ENCODE results near the gene CDHR2. TPM values are rescaled to one million over a fixed set of nuclear protein-coding genes. Genes with fewer than 3 reads are reported as not detected.

The CDHR2 gene
- total RNA-seq, 1 experiment from 2014 or later, result not detected

- Histone ChIP-seq H3K36me3 (no peaks in the 10 kb centered on the region), H3K4me1 (peaks cover 5% of the 10 kb centered on the region; the same call in 1 of the 2 replicates), H3K27ac (no peak overlapping the region), H3K27me3 (peaks cover 11% of the 10 kb centered on the region; the same call in 1 of the 2 replicates), H3K9me3 (replicated peaks) (no peaks in the 10 kb centered on the region), H3K4me3 (no peak overlapping the region)
- DNase-seq, result no peak
Observed at GRCh38 chr5:176557846-176558245, 8.7 kb downstream of the CDHR2 start.

GRCh38 chr5:176559683-176560082, 10.5 kb downstream of the CDHR2 start:
- no peak overlapping the region for H3K4me3 ChIP-seq
- H3K4me1 ChIP-seq, result peaks cover 5% of the 10 kb centered on the region
- no peak overlapping the region for H3K27ac ChIP-seq
- no peaks in the 10 kb centered on the region for H3K9me3 ChIP-seq (replicated peaks)
- H3K27me3 ChIP-seq, result peaks cover 5% of the 10 kb centered on the region; the same call in 1 of the 2 replicates
- H3K36me3 ChIP-seq, result no peaks in the 10 kb centered on the region
- DNase-seq, result no peak

DNA sequence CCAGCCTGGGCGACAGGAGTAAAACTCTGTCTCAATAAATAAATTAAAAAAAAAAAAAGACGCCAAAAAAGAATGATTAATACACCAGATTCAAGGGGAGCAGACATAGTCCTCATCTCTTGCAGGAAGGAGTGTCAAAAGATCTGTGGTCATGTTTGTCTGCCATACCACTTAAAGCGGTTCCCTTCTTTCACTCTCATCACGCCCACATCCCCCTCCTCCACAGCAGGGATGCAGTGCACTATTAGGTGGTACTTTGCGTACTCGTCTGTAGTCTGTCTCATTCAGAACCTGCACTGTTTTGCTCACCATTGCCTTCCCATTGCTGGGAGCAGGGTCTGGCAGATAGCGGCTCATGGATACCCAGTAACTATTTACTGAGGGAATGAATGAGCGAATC, 11.2 kb downstream of the CDHR2 start:
- peaks cover 5% of the 10 kb centered on the region for H3K4me1 ChIP-seq
- no peak overlapping the region for H3K27ac ChIP-seq
- DNase-seq, result no peak

DNA sequence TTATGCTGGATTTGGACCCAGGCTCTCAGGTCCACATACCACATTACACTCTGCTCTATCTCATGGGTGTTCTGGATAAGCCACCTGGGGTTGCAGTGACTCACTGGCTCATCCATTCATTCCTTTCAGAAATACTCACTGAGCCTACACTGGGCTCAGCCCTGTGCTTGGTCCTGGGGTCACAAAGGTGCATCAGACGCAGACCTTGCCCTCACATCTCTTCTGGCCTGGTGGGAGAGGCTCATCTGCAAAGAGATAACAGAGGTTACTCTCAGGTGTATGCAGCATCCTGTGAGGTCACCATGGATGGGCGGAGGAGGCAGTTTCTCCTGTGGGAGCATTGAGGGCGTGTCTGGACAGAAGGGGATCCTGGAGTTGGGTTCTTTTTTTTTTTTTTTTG, 12.1 kb downstream of the CDHR2 start:
- Histone ChIP-seq H3K9me3 (replicated peaks) (no peaks in the 10 kb centered on the region), H3K27ac (no peak overlapping the region), H3K4me3 (no peak overlapping the region), H3K27me3 (peaks cover 5% of the 10 kb centered on the region; the same call in 1 of the 2 replicates), H3K36me3 (no peaks in the 10 kb centered on the region), H3K4me1 (peaks cover 5% of the 10 kb centered on the region)
- DNase-seq, result no peak

More for the DNA sequence above, 11.2 kb downstream of the CDHR2 start:
- Histone ChIP-seq H3K27me3 (peaks cover 5% of the 10 kb centered on the region; the same call in 1 of the 2 replicates), H3K36me3 (no peaks in the 10 kb centered on the region), H3K9me3 (replicated peaks) (no peaks in the 10 kb centered on the region), H3K4me3 (no peak overlapping the region)

- Histone ChIP-seq H3K27me3 (peaks cover 5% of the 10 kb centered on the region; the same call in 1 of the 2 replicates), H3K36me3 (no peaks in the 10 kb centered on the region), H3K27ac (no peak overlapping the region), H3K4me3 (no peak overlapping the region), H3K9me3 (replicated peaks) (no peaks in the 10 kb centered on the region), H3K4me1 (peaks cover 5% of the 10 kb centered on the region)
- DNase-seq, result no peak
Observed at GRCh38 chr5:176562189-176562588, 13.0 kb downstream of the CDHR2 start.

- DNase-seq, result no peak
- Histone ChIP-seq H3K27me3 (peaks cover 5% of the 10 kb centered on the region; the same call in 1 of the 2 replicates), H3K4me3 (no peak overlapping the region), H3K9me3 (replicated peaks) (no peaks in the 10 kb centered on the region), H3K4me1 (peaks cover 5% of the 10 kb centered on the region), H3K27ac (no peak overlapping the region), H3K36me3 (no peaks in the 10 kb centered on the region)
Observed at GRCh38 chr5:176564002-176564401, 14.9 kb downstream of the CDHR2 start.

- H3K9me3 ChIP-seq (replicated peaks), result no peaks in the 10 kb centered on the region
- no peak for DNase-seq
Observed at GRCh38 chr5:176565760-176566288, 16.7 kb downstream of the CDHR2 start.

DNA sequence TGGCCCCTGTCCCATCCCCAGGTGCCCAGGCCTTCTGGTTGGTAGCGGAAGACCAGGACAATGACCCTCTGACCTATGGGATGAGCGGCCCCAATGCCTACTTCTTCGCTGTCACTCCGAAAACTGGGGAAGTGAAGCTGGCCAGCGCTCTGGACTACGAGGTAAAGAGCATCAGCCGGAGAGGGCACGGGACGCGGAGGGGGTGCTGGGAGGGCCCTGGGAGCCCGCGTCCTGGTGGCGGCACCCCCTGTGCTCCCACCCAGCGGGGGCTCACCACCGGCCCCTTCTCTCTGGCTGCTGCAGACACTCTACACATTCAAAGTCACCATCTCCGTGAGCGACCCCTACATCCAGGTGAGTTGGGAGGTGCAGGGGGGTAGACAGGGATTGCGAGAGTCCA, 19.5 kb downstream of the CDHR2 start:
- Histone ChIP-seq H3K9me3 (replicated peaks) (no peaks in the 10 kb centered on the region), H3K4me1 (peaks cover 3% of the 10 kb centered on the region), H3K27ac (no peak overlapping the region), H3K36me3 (no peaks in the 10 kb centered on the region), H3K27me3 (no peaks in the 10 kb centered on the region), H3K4me3 (no peak overlapping the region)
- no peak for DNase-seq

More at GRCh38 chr5:176565760-176566288, 16.7 kb downstream of the CDHR2 start:
- H3K27me3 ChIP-seq, result peaks cover 5% of the 10 kb centered on the region; the same call in 1 of the 2 replicates
- H3K36me3 ChIP-seq, result no peaks in the 10 kb centered on the region
- no peak overlapping the region for H3K4me3 ChIP-seq
- no peak overlapping the region for H3K27ac ChIP-seq
- peaks cover 5% of the 10 kb centered on the region for H3K4me1 ChIP-seq

GRCh38 chr5:176570044-176570443, 20.9 kb downstream of the CDHR2 start:
- H3K4me1 ChIP-seq, result no peaks in the 10 kb centered on the region
- DNase-seq, result no peak

GRCh38 chr5:176573564-176574296, 24.6 kb downstream of the CDHR2 start:
- H3K9me3 ChIP-seq (replicated peaks), result no peaks in the 10 kb centered on the region
- DNase-seq, result peak; percentile 57 to 79
- H3K4me3 ChIP-seq, result no peak overlapping the region
- no peak overlapping the region for H3K27ac ChIP-seq
- H3K4me1 ChIP-seq, result no peaks in the 10 kb centered on the region
- no peaks in the 10 kb centered on the region for H3K36me3 ChIP-seq
- no peaks in the 10 kb centered on the region for H3K27me3 ChIP-seq

More at GRCh38 chr5:176570044-176570443, 20.9 kb downstream of the CDHR2 start:
- Histone ChIP-seq H3K4me3 (no peak overlapping the region), H3K9me3 (replicated peaks) (no peaks in the 10 kb centered on the region), H3K27me3 (no peaks in the 10 kb centered on the region), H3K36me3 (no peaks in the 10 kb centered on the region), H3K27ac (no peak overlapping the region)

DNA sequence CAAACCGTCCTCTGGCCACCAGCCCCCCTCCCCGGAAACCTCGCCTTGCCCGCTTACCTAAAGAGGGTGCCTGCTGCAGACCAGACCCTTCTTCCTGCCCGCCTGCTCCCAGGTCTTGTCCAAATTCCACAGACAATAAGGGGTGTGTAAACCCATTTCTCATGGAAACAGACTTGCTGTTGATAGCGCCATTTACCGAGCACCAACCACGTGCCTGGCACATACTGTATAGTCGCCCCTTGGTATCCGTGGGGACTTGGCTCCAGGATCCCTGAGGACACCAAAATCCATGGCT, 25.1 kb downstream of the CDHR2 start:
- H3K36me3 ChIP-seq, result no peaks in the 10 kb centered on the region
- H3K9me3 ChIP-seq (replicated peaks), result no peaks in the 10 kb centered on the region
- DNase-seq, result no peak
- no peaks in the 10 kb centered on the region for H3K27me3 ChIP-seq
- H3K27ac ChIP-seq, result no peak overlapping the region
- no peaks in the 10 kb centered on the region for H3K4me1 ChIP-seq
- no peak overlapping the region for H3K4me3 ChIP-seq

DNA sequence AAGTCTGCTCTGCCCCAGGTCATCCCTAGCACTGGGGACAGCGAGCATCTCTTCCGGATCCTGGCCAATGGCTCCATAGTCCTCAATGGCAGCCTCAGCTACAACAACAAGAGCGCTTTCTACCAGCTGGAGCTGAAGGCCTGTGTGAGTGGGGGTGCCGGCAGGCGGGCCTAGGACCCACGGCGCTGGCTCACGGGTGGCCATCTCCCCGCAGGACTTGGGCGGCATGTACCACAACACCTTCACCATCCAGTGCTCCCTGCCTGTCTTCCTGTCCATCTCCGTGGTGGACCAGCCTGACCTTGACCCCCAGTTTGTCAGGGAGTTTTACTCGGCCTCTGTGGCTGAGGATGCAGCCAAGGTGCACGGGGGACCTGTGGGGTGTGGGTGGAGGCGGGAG, 25.9 kb downstream of the CDHR2 start:
- no peak overlapping the region for H3K4me3 ChIP-seq
- no peak overlapping the region for H3K27ac ChIP-seq
- no peaks in the 10 kb centered on the region for H3K36me3 ChIP-seq
- DNase-seq, result no peak
- no peaks in the 10 kb centered on the region for H3K4me1 ChIP-seq
- H3K27me3 ChIP-seq, result no peaks in the 10 kb centered on the region
- H3K9me3 ChIP-seq (replicated peaks), result no peaks in the 10 kb centered on the region

DNA sequence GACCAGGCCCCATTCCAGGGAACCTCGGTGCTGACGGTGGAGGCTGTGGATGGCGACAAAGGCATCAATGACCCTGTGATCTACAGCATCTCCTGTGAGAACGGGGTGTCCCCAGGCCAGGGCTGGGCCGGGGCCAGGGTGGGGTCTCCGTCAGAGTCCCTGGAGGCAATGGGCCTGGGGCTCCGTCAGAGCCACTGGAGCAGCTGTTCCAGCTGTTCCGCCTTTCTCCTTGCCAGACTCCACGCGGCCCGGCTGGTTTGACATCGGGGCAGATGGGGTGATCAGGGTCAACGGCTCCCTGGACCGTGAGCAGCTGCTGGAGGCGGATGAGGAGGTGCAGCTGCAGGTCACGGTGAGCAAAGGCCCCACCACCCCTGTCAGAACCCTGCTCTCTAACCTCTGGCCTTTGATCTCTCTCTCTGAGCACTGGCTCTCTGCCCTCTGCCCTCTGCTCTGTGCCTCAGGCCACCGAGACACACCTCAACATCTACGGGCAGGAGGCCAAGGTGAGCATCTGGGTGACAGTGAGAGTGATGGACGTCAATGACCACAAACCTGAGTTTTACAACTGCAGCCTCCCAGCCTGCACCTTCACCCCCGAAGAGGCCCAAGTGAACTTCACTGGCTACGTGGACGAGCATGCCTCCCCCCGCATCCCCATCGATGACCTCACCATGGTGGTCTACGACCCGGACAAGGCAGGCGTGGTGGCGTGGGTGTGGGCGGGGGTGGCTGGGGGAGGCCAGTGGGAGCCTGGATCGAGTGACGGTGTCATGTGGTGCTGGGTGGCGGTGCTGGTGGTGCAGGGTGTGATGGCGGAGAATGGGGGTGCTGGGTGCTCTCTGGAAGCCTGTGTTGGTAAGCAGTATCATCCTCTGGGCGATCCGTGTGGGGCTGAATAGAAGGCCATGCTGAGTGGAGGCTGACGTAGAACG, 26.6 kb downstream of the CDHR2 start:
- no peak for DNase-seq
- H3K27ac ChIP-seq, result no peak overlapping the region
- H3K9me3 ChIP-seq (replicated peaks), result no peaks in the 10 kb centered on the region
- no peaks in the 10 kb centered on the region for H3K27me3 ChIP-seq
- no peaks in the 10 kb centered on the region for H3K36me3 ChIP-seq
- H3K4me3 ChIP-seq, result no peak overlapping the region
- H3K4me1 ChIP-seq, result no peaks in the 10 kb centered on the region

DNA sequence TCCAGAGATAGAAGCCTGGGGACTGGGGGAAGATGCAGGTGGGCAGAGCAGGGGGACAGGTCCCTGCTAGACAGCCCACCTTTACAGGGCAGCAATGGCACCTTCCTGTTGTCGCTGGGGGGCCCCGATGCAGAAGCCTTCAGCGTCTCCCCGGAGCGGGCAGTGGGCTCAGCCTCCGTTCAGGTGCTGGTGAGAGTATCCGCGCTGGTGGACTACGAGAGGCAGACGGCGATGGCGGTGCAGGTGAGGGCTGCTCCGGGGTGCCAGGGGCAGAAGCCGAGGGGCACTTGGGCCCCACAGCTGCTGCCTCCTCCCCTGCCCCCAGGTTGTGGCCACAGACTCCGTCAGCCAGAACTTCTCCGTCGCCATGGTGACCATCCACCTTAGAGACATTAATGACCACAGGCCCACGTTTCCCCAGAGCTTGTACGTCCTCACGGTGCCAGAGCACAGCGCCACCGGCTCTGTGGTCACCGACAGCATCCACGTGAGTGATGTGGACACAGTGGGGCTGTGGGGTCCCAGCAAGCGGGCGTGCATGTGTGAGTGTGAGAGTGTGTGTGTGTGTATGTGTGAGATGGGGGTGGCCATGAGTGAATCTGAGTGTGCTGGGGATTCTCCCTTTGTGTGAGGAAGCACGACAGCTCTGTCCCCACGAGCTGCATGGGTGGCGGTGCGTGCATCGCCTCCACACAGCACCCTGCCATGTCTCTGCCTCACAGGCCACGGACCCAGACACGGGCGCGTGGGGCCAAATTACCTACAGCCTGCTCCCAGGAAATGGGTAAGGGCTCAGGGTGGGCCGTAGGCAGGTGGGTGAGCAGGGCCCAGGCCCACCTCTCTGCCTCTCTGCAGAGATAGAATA, 28.4 kb downstream of the CDHR2 start:
- no peaks in the 10 kb centered on the region for H3K27me3 ChIP-seq
- no peak overlapping the region for H3K27ac ChIP-seq
- no peaks in the 10 kb centered on the region for H3K36me3 ChIP-seq

More for the DNA sequence above, 28.4 kb downstream of the CDHR2 start:
- Histone ChIP-seq H3K4me1 (no peaks in the 10 kb centered on the region), H3K4me3 (no peak overlapping the region), H3K9me3 (replicated peaks) (no peaks in the 10 kb centered on the region)
- DNase-seq, result no peak
